B cell (primary cell): ENCODE measurements around the gene TPCN1. TPM values are rescaled to one million over a fixed set of nuclear protein-coding genes. Genes with fewer than 3 reads are reported as not detected.

ENCODE experiments used
- ATAC-seq: fragments of 200-7000 bp; cut with Tn5 transposase; one replicate; pipeline ENCODE4 v1.10.0; 2021; ENCODE audit warnings: low read depth, mild to moderate bottlenecking, moderate number of reproducible peaks, moderate library complexity
- CTCF ChIA-PET: fragments of 350-600 bp; sonication (Branson Sonifier 250); formaldehyde crosslinking; loops from one replicate; lab custom pipeline; 2021; ENCODE audit warnings: antibody characterized with exemption, inconsistent platforms; lab: Charles Lee
- POLR2A ChIA-PET: fragments of 350-600 bp; sonication (Branson Sonifier 250); formaldehyde crosslinking; loops from one replicate; lab custom pipeline; 2021; ENCODE audit warnings: antibody characterized with exemption; lab: Charles Lee
- DNase-seq: peaks from one replicate; pipeline ENCODE4 v3.0.0; 2013
- H2AFZ ChIP-seq: 2 replicates; pipeline ENCODE4 v1.6.1; 2012; ENCODE audit warnings: mild to moderate bottlenecking, low read depth, low read length; ENCODE audit not compliant: insufficient read depth, poor library complexity, severe bottlenecking
- H3K27ac ChIP-seq, 2 donors: 1 replicate in 1 of 2; 2 replicates in 1 of 2; pipeline ENCODE4 v1.5.1; 2012 to 2013; ENCODE audit warnings: low read length in 2 of 2, mild to moderate bottlenecking in 2 of 2, moderate library complexity in 1 of 2
- H3K27me3 ChIP-seq, 4 experiments: fragments of 200-600 bp in 1 of 4; sonication (generic) in 1 of 4; replicated peaks in 1 of 4; 1 replicate in 2 of 4; 2 replicates in 2 of 4; pipeline versions ENCODE4 v1.6.1 to v1.7.0; 2013 to 2016; ENCODE audit warnings: low read length in 3 of 4, mild to moderate bottlenecking in 2 of 4, mixed read lengths in 1 of 4, moderate library complexity in 1 of 4; ENCODE audit not compliant: insufficient read depth in 4 of 4, control insufficient read depth in 3 of 4; ENCODE audit errors: control extremely low read depth in 1 of 4
- H3K36me3 ChIP-seq, 2 experiments: replicated peaks in 1 of 2; 1 replicate in 1 of 2; 2 replicates in 1 of 2; pipeline versions ENCODE4 v1.6.1 to v1.7.1; 2013; ENCODE audit warnings: low read length in 1 of 2; ENCODE audit not compliant: insufficient read depth in 2 of 2, control insufficient read depth in 1 of 2; ENCODE audit errors: control extremely low read depth in 1 of 2, extremely low read depth in 1 of 2
- H3K4me1 ChIP-seq, 2 donors: fragments of 200-600 bp in 1 of 2; sonication (generic) in 1 of 2; 1 replicate in 1 of 2; 2 replicates in 1 of 2; pipeline versions ENCODE4 v1.5.1 to v1.6.1; 2013 to 2017; ENCODE audit warnings: low read length in 2 of 2; ENCODE audit not compliant: control insufficient read depth in 2 of 2, insufficient read depth in 2 of 2
- H3K4me2 ChIP-seq: replicated peaks from 2 replicates; pipeline ENCODE3; 2012; ENCODE audit warnings: mild to moderate bottlenecking, low read depth, low read length; ENCODE audit not compliant: poor library complexity, severe bottlenecking
- H3K4me3 ChIP-seq, 5 experiments: fragments of 200-600 bp in 1 of 5; sonication (generic) in 1 of 5; 1 replicate in 3 of 5; 2 replicates in 2 of 5; pipeline versions ENCODE4 v1.5.1 to v1.7.0; 2011 to 2016; ENCODE audit warnings: low read length in 4 of 5, mild to moderate bottlenecking in 4 of 5, low read depth in 2 of 5, control low read depth in 1 of 5, moderate library complexity in 1 of 5; ENCODE audit not compliant: insufficient read depth in 1 of 5; ENCODE audit errors: control extremely low read depth in 1 of 5, extremely low read depth in 1 of 5
- H3K79me2 ChIP-seq: fragments of 200-600 bp; sonication (generic); one replicate; pipeline ENCODE4 v1.6.0; 2016; ENCODE audit warnings: low read length; ENCODE audit not compliant: control insufficient read depth, insufficient read depth
- H3K9ac ChIP-seq: fragments of 200-600 bp; sonication (generic); 2 replicates; pipeline ENCODE4 v1.6.1; 2017; ENCODE audit warnings: mild to moderate bottlenecking, low read length, moderate library complexity
- H3K9me3 ChIP-seq, 3 donors: one replicate each; pipeline versions ENCODE4 v1.6.1 to v1.7.1; 2013; ENCODE audit warnings: low read length in 2 of 3; ENCODE audit not compliant: control insufficient read depth in 2 of 3, insufficient read depth in 1 of 3; ENCODE audit errors: control extremely low read depth in 1 of 3
- H4K20me1 ChIP-seq: 2 replicates; pipeline ENCODE4 v1.6.0; 2012; ENCODE audit warnings: mild to moderate bottlenecking, low read length; ENCODE audit not compliant: insufficient read depth, control insufficient read depth, poor library complexity, severe bottlenecking
- H3K27ac Mint-ChIP-seq: one replicate; pipeline ENCODE4 v1.8.0; 2021; ENCODE audit warnings: mixed read lengths
- H3K27me3 Mint-ChIP-seq: one replicate; pipeline ENCODE4 v1.8.0; 2021; ENCODE audit warnings: mixed read lengths
- H3K4me1 Mint-ChIP-seq: one replicate; pipeline ENCODE4 v1.8.0; 2021; ENCODE audit warnings: mixed read lengths
- H3K4me3 Mint-ChIP-seq: one replicate; pipeline ENCODE4 v1.8.0; 2021; ENCODE audit warnings: mixed read lengths
- H3K9me3 Mint-ChIP-seq: one replicate; pipeline ENCODE4 v1.8.0; 2022; ENCODE audit warnings: mixed read lengths; ENCODE audit not compliant: insufficient read depth
- EZH2 ChIP-seq: IDR thresholded peaks from 2 replicates; pipeline ENCODE4 v1.6.1; 2012; ENCODE audit warnings: borderline replicate concordance, low read depth, mild to moderate bottlenecking, moderate library complexity, low read length; ENCODE audit not compliant: insufficient read depth, poor library complexity, severe bottlenecking
- WGBS: methylation state at CpG from one replicate; pipeline ENCODE4 v1.1.5; 2013; ENCODE audit warnings: missing lambda C conversion rate; ENCODE audit not compliant: insufficient coverage; 5-methylcytosine and 5-hydroxymethylcytosine counted together
- intact Hi-C: fragments of 100-400 bp; cut with micrococcal nuclease; formaldehyde crosslinking; loops from one replicate; pipeline ENCODE4 v1.10.0; 2022
- polyA plus RNA-seq: library from polyadenylated mRNA; depleted of rRNA; stranded (reverse); fragments of >200 nt; gene quantifications from 2 replicates; pipeline ENCODE4 v1.2.3, GENCODE V29; 2012
- small RNA-seq: library from RNA; depleted of rRNA; stranded (forward); fragments of <200 nt; gene quantifications from one replicate; pipeline ENCODE3, GENCODE V24; 2012; ENCODE audit warnings: low replicate concordance, low read depth; ENCODE audit not compliant: insufficient read length
- total RNA-seq, 2 donors: library from RNA; stranded (reverse); fragments of 120-200 nt in 1 of 2; gene quantifications; 1 replicate in 1 of 2; 2 replicates in 1 of 2; pipeline versions ENCODE4 v1.2.3 to v1.2.4, GENCODE V29; 2013 to 2022
- TF ChIP-seq, protein P1 (sequence below): fragments of 200-600 bp; IDR thresholded peaks from one replicate; pipeline ENCODE4 v1.8.0; 2022; ENCODE audit warnings: antibody characterized with exemption, mild to moderate bottlenecking

The TPCN1 gene
- total and polyA plus RNA-seq, 2 donors (not counting 1 experiment from before 2014, with no cell fraction given) = 80.8 to 258 TPM

DNA sequence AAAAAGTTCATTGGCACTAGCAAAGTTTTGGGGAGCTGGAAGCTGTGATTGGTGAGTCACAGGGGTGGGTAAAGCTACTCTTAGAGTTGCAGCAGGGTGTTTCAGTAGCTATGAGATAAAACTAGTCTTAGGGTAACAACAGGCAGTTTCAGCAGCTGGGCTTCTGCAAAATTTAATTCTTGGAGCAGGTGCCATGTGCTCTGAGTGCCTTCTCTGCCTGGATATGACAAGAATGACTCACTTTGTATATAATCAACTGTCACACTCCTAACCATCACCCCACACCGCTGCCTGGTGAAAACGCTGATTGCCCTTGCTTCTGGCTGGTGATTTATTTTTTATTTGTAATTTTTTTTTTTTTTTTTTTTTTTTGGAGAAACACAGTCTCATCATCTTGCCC lies 126.6 kb downstream of the TPCN1 start:
- peaks cover 0 to 11% (median 0%) of the 10 kb centered on the region in 4 experiments for H3K27me3 ChIP-seq
- Mint-ChIP-seq H3K9me3 (no peaks in the 10 kb centered on the region), H3K27ac (no peak overlapping the region), H3K27me3 (peaks cover 20% of the 10 kb centered on the region), H3K4me3 (no peak overlapping the region), H3K4me1 (no peaks in the 10 kb centered on the region)
- H3K27ac ChIP-seq = no peak overlapping the region
- ChIA-PET POLR2A (no interaction called here), CTCF (no interaction called here)
- H3K9me3 ChIP-seq = no peaks in the 10 kb centered on the region
- no peaks in the 10 kb centered on the region for H3K4me1 ChIP-seq
- no peaks in the 10 kb centered on the region for H3K36me3 ChIP-seq
- no CpG with 5 or more reads among the region's 2 CpGs for WGBS
- H3K4me2 ChIP-seq = no peak overlapping the region
- TF ChIP-seq EZH2 = no peak
- TF ChIP-seq, protein P1, sequence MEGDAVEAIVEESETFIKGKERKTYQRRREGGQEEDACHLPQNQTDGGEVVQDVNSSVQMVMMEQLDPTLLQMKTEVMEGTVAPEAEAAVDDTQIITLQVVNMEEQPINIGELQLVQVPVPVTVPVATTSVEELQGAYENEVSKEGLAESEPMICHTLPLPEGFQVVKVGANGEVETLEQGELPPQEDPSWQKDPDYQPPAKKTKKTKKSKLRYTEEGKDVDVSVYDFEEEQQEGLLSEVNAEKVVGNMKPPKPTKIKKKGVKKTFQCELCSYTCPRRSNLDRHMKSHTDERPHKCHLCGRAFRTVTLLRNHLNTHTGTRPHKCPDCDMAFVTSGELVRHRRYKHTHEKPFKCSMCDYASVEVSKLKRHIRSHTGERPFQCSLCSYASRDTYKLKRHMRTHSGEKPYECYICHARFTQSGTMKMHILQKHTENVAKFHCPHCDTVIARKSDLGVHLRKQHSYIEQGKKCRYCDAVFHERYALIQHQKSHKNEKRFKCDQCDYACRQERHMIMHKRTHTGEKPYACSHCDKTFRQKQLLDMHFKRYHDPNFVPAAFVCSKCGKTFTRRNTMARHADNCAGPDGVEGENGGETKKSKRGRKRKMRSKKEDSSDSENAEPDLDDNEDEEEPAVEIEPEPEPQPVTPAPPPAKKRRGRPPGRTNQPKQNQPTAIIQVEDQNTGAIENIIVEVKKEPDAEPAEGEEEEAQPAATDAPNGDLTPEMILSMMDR = no peak
- DNase-seq (no peak), ATAC-seq (no peak)
- H3K4me3 ChIP-seq = no peak overlapping the region
- intact Hi-C loops = no loop called here
- no peaks in the 10 kb centered on the region for H4K20me1 ChIP-seq
- no peak overlapping the region for H3K9ac ChIP-seq
- no peak overlapping the region for H2AFZ ChIP-seq
- H3K79me2 ChIP-seq = no peaks in the 10 kb centered on the region

Small RNA genes lying within 50 kb of the gene (small RNA-seq; reads per million reads assigned to genes)
- gene MIR6762 (not detected), gene RF00019 (not detected)

Other genes with a start within 250 kb of the TPCN1 start
- 57.4 and 59.3 TPM in 2 replicates for gene OAS2, start 242.9 kb upstream of the TPCN1 start, total RNA-seq
- 20.4 and 31.6 TPM in 2 replicates for gene OAS2, start 242.9 kb upstream of the TPCN1 start, polyA plus RNA-seq
- gene DTX1, start 164.7 kb upstream of the TPCN1 start, total RNA-seq = 47.0 and 47.8 TPM in 2 replicates
- gene DTX1, start 164.7 kb upstream of the TPCN1 start, polyA plus RNA-seq = 49.5 and 88.6 TPM in 2 replicates
- gene RASAL1, start 85.7 kb upstream of the TPCN1 start, total RNA-seq = 11.0 and 13.9 TPM in 2 replicates
- gene RASAL1, start 85.7 kb upstream of the TPCN1 start, polyA plus RNA-seq = 0.10 and 0.14 TPM in 2 replicates
- 5.1 and 5.8 TPM in 2 replicates for gene CFAP73, start 71.7 kb upstream of the TPCN1 start, total RNA-seq
- gene CFAP73, start 71.7 kb upstream of the TPCN1 start, polyA plus RNA-seq = 0.13 TPM in 1 of 2 replicates, not detected in the other
- 90.1 and 101 TPM in 2 replicates for gene DDX54, start 36.0 kb upstream of the TPCN1 start, total RNA-seq
- gene DDX54, start 36.0 kb upstream of the TPCN1 start, polyA plus RNA-seq = 55.4 and 65.4 TPM in 2 replicates
- gene RITA1, start 35.7 kb upstream of the TPCN1 start, total RNA-seq = 16.2 and 17.9 TPM in 2 replicates
- 6.2 and 8.1 TPM in 2 replicates for gene RITA1, start 35.7 kb upstream of the TPCN1 start, polyA plus RNA-seq
- 34.1 and 35.6 TPM in 2 replicates for gene SLC8B1, start 113.6 kb downstream of the TPCN1 start, total RNA-seq
- gene SLC8B1, start 113.6 kb downstream of the TPCN1 start, polyA plus RNA-seq = 18.7 and 21.1 TPM in 2 replicates
- 11.6 and 14.0 TPM in 2 replicates for gene PLBD2, start 137.1 kb downstream of the TPCN1 start, total RNA-seq
- gene PLBD2, start 137.1 kb downstream of the TPCN1 start, polyA plus RNA-seq = 1.9 and 2.9 TPM in 2 replicates
- gene SDS, start 182.4 kb downstream of the TPCN1 start, total RNA-seq = not detected in 2 replicates
- gene SDS, start 182.4 kb downstream of the TPCN1 start, polyA plus RNA-seq = 0.09 TPM in 1 of 2 replicates, not detected in the other
- 0.64 and 1.1 TPM in 2 replicates for gene SDSL, start 200.9 kb downstream of the TPCN1 start, total RNA-seq
- 0.15 TPM in 1 of 2 replicates, not detected in the other for gene SDSL, start 200.9 kb downstream of the TPCN1 start, polyA plus RNA-seq